Progenitor cell of endocrine pancreas (in vitro differentiated cells): ENCODE measurements around the gene CHPF2. TPM values are rescaled to one million over a fixed set of nuclear protein-coding genes. Genes with fewer than 3 reads are reported as not detected.

Experiments used
- DNase-seq: peaks from one replicate; pipeline ENCODE4 v3.0.0; 2021; ENCODE audit warnings: low spot score; ENCODE audit not compliant: unreplicated experiment
- H3K27ac Mint-ChIP-seq: 2 replicates; pipeline ENCODE4 v1.8.0; 2021; ENCODE audit warnings: mild to moderate bottlenecking, moderate library complexity, mixed read lengths
- H3K27me3 Mint-ChIP-seq: 2 replicates; pipeline ENCODE4 v1.8.0; 2021; ENCODE audit warnings: mixed read lengths
- H3K36me3 Mint-ChIP-seq: 2 replicates; pipeline ENCODE4 v1.8.0; 2022; ENCODE audit warnings: mixed read lengths; ENCODE audit not compliant: insufficient read depth
- H3K4me1 Mint-ChIP-seq: 2 replicates; pipeline ENCODE4 v1.8.0; 2021; ENCODE audit warnings: low read depth, mixed read lengths
- H3K4me3 Mint-ChIP-seq: 2 replicates; pipeline ENCODE4 v1.8.0; 2021; ENCODE audit warnings: low read depth, mild to moderate bottlenecking, moderate library complexity, mixed read lengths
- H3K9me3 Mint-ChIP-seq: 2 replicates; pipeline ENCODE4 v1.8.0; 2021; ENCODE audit warnings: low read depth, mixed read lengths
- CTCF ChIP-seq: fragments of 200-600 bp; sonication (generic); IDR thresholded peaks from one replicate; pipeline ENCODE4 v1.5.0; 2021; ENCODE audit warnings: antibody characterized with exemption, mild to moderate bottlenecking; ENCODE audit not compliant: unreplicated experiment
- total RNA-seq: library from RNA; stranded (reverse); gene quantifications from 2 replicates; pipeline ENCODE4 v1.2.1, GENCODE V29; 2021

CHPF2 gene
- total RNA-seq, 1 donor from 2014 or later, result 42.2 TPM

- Mint-ChIP-seq H3K4me3 (no peak overlapping the region), H3K27ac (peak overlapping the region; percentile 24), H3K36me3 (peaks cover 3% of the 10 kb centered on the region), H3K4me1 (peaks cover 17% of the 10 kb centered on the region), H3K9me3 (no peaks in the 10 kb centered on the region), H3K27me3 (no peaks in the 10 kb centered on the region)
- no peak for DNase-seq
- TF ChIP-seq CTCF, result no peak
Observed at GRCh38 chr7:151236406-151236805, 4.1 kb downstream of the CHPF2 start.

GRCh38 chr7:151237244-151238189, 5.2 kb downstream of the CHPF2 start:
- H3K4me3 Mint-ChIP-seq, result no peak overlapping the region
- peaks cover 10% of the 10 kb centered on the region for H3K4me1 Mint-ChIP-seq
- no peak for TF ChIP-seq CTCF
- H3K27ac Mint-ChIP-seq, result no peak overlapping the region
- no peaks in the 10 kb centered on the region for H3K27me3 Mint-ChIP-seq
- peaks cover 4% of the 10 kb centered on the region for H3K36me3 Mint-ChIP-seq
- DNase-seq, result no peak
- no peaks in the 10 kb centered on the region for H3K9me3 Mint-ChIP-seq

DNA sequence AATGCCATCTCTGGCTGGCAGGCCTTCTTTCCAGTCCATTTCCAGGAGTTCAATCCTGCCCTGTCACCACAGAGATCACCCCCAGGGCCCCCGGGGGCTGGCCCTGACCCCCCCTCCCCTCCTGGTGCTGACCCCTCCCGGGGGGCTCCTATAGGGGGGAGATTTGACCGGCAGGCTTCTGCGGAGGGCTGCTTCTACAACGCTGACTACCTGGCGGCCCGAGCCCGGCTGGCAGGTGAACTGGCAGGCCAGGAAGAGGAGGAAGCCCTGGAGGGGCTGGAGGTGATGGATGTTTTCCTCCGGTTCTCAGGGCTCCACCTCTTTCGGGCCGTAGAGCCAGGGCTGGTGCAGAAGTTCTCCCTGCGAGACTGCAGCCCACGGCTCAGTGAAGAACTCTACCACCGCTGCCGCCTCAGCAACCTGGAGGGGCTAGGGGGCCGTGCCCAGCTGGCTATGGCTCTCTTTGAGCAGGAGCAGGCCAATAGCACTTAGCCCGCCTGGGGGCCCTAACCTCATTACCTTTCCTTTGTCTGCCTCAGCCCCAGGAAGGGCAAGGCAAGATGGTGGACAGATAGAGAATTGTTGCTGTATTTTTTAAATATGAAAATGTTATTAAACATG, 6.0 kb downstream of the CHPF2 start:
- Mint-ChIP-seq H3K27ac (no peak overlapping the region), H3K4me1 (peaks cover 6% of the 10 kb centered on the region), H3K36me3 (peaks cover 4% of the 10 kb centered on the region), H3K9me3 (no peaks in the 10 kb centered on the region), H3K4me3 (no peak overlapping the region), H3K27me3 (no peaks in the 10 kb centered on the region)
- TF ChIP-seq CTCF, result no peak
- DNase-seq, result no peak

DNA sequence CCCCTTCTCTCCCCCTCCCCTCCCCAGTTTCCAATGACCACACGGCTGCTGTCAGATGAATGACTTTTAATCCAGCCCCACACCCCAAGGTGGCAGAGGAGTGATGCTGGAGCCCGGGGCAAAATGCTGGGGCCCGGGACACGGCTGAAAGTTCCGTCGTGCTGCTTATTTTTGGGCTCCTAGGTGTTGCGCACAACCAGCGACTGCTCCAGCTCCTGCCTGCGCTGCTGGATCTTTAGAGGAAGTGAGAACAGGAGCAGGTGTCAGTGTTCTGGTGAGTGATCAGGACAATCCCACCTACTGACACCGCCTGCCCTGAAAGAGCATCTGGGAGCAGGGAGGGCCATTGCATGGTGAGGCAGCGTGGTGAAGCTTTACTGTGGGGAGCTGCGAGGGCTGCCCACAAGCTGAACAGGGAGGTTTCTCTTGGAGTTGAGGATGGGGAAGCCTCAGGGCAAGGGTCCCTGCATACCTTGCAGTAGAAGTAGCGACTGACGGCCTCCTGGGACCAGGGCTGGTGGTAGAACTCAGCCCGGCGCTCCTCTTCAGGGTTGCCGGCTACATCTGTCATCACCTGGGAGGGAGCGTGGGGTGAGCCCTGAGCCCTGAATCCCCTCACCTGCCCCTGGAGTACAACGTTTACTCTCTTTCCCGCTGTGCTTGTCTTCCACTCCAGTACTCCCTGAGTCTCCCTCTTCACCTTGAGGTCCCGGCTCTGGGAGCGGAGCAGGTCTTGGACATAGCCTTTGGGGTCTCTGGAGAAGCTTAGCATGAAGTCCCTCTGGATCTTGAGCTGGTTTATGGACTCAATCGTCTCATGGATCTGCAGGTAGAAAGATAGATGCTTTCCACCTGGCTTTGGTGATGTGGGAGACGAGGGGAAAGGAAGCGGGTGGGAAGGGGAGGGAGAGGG, 6.9 kb downstream of the CHPF2 start:
- Mint-ChIP-seq H3K9me3 (no peaks in the 10 kb centered on the region), H3K36me3 (peaks cover 4% of the 10 kb centered on the region), H3K4me3 (no peak overlapping the region), H3K27ac (no peak overlapping the region), H3K27me3 (no peaks in the 10 kb centered on the region), H3K4me1 (no peaks in the 10 kb centered on the region)
- no peak for DNase-seq
- no peak for TF ChIP-seq CTCF
